ENCODE measurements around the gene DOCK1.
"Not testable (repeated sequence)": the region's sequence is repeated elsewhere in the genome, so short reads cannot be mapped to it uniquely, and the experiment has no call there.

Gene DOCK1

DNA sequence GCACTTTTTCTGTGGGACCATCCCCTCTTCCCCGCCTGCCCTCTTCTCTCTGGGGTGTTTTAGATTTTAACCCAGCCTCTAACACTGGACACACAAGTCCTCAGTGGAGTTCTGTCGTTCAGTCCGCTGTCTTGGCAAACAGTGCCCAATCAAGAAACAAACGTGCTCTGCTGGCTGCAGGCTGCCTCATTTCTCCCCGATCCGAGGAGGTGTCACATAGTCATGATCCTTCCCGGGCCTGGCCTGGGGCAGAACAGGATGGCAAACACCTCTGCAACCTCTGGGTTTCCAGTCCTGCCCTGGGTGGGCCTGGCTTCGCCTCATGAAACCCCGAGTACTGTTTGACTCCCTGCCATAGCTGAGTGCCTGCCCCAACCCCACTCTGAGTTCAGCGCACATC, 402.1 kb downstream of the DOCK1 start:
- no peak for DNase-seq (ENCODE audit: low read depth, low spot score)
- no peak overlapping the region for H3K4me3 ChIP-seq (ENCODE audit: low read depth, low read length)
- in situ Hi-C loops (cut with HindIII; ENCODE audit: low sequenced_read_pairs): no loop called here
- TF ChIP-seq, protein P1, sequence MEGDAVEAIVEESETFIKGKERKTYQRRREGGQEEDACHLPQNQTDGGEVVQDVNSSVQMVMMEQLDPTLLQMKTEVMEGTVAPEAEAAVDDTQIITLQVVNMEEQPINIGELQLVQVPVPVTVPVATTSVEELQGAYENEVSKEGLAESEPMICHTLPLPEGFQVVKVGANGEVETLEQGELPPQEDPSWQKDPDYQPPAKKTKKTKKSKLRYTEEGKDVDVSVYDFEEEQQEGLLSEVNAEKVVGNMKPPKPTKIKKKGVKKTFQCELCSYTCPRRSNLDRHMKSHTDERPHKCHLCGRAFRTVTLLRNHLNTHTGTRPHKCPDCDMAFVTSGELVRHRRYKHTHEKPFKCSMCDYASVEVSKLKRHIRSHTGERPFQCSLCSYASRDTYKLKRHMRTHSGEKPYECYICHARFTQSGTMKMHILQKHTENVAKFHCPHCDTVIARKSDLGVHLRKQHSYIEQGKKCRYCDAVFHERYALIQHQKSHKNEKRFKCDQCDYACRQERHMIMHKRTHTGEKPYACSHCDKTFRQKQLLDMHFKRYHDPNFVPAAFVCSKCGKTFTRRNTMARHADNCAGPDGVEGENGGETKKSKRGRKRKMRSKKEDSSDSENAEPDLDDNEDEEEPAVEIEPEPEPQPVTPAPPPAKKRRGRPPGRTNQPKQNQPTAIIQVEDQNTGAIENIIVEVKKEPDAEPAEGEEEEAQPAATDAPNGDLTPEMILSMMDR (IDR thresholded peaks at IDR 0.05; ENCODE audit: low read depth, low read length): no peak

DNA sequence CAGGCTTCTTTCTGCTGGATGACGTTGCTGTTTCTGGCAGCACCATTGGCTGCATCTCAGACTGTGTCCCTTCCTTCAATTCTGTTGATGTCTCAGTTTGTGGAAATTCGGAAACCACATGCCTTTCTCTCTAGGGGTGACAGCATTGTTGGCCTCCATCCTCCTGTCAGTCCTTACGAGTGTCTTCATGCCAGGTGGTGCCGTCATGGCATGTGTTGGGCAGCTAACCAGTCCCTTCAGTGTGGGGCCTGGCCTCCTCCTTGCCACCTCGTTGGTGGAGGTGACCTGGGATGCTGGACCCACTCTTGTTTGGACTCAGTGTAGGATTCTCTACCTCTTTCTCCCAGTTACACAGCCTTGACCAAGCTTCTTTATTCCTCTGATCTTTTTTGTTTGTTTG, 402.8 kb downstream of the DOCK1 start:
- TF ChIP-seq, protein P1 (IDR thresholded peaks at IDR 0.05; ENCODE audit: low read depth, low read length): no peak
- DNase-seq (ENCODE audit: low read depth, low spot score): no peak
- in situ Hi-C loops (cut with HindIII; ENCODE audit: low sequenced_read_pairs): no loop called here
- no peak overlapping the region for H3K4me3 ChIP-seq (ENCODE audit: low read depth, low read length)

DNA sequence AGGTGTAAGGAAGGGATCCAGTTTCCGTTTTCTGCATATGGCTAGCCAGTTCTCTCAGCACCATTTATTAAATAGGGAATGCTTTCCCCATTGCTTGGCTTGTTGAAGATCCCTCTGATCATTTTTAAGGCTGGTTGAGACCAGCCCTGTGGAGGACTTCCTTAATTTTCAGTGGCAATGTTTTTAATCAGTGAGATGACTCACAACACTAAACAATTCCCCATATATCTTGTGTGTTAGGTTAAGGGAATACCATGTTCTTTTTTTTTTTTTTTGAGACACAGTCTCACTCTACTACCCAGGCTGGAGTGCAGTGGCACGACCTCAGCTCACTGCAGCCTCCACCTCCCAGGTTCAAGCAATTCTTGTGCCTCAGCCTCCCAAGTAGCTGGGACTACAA, 404.4 kb downstream of the DOCK1 start:
- DNase-seq (ENCODE audit: low read depth, low spot score); H3K4me3 ChIP-seq (ENCODE audit: low read depth, low read length); in situ Hi-C loops (cut with HindIII; ENCODE audit: low sequenced_read_pairs): not testable (repeated sequence)

DNA sequence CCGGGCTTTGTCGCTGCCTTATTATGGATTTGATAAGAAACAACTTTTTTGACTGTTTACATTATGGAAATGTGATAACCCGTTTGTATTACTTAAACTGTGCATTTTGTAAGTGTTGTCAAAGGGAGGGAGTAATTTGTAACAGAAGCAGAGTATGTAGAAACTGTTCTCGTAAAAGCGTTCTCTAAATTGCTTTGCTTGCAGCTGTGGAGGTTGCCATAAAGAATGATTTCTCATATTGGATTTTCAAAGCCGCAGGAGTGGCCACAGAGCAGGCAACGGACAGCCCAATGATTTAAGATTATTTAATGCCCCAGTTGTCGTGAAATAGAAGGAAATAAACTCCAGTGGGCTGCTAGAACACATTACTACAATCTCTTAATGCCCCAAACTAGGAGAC, 405.2 kb downstream of the DOCK1 start:
- no peak for DNase-seq (ENCODE audit: low read depth, low spot score)
- TF ChIP-seq, protein P1 (IDR thresholded peaks at IDR 0.05; ENCODE audit: low read depth, low read length): no peak
- in situ Hi-C loops (cut with HindIII; ENCODE audit: low sequenced_read_pairs): no loop called here
- no peak overlapping the region for H3K4me3 ChIP-seq (ENCODE audit: low read depth, low read length)

DNA sequence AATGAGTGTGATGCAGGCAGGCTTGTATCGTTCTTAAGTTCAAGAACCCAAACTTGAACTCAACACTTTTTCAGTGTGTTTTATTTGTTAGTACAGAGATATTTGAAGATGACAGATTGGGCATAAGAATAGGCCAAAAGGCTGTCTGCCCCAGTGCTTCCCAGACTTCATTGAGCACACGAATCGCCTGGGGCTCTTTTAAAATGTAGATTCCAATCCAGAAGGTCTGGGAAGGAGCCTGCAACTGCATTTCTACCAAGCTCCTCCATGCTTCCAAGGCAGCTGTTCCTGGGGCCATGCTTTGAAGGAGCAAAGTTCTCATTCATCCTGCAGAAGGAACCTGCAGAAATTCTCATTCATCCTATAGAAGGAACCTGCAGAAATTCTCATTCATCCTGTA, 405.7 kb downstream of the DOCK1 start:
- no peak overlapping the region for H3K4me3 ChIP-seq (ENCODE audit: low read depth, low read length)
- TF ChIP-seq, protein P1 (IDR thresholded peaks at IDR 0.05; ENCODE audit: low read depth, low read length): no peak
- no peak for DNase-seq (ENCODE audit: low read depth, low spot score)
- in situ Hi-C loops (cut with HindIII; ENCODE audit: low sequenced_read_pairs): no loop called here

DNA sequence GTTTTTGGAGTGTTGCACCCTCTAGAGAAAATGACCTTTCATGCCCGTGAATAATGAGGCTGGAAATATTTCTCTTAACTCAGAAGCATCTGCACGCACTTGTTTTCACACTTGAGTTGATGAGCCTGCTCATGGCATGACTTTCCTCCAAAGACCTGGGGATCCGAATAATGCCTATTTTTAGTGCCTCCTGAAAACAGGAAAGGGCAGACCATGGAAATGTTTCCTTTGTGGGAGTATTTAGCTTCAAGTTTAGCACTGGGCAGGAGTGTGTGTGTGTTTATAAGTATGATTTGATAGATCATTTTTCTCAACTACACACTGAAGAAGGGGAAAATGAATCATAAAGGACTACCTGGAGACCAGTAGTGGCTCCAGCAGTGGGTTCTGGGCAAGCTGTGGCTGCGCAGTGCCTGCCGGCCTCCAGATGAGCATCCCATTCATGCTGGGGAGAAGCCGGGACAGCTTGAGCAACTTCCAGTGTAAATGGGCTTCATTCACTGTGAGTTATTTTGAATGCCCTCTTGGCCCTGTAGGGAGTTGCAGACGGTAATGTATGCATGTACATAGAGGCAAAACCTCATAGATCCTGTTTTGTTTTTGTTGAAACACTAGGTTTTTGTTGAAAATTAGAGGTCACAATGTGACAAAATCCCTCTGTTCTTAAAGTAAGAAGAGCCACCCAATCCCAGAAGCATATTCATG, 408.9 kb downstream of the DOCK1 start:
- in situ Hi-C loops (cut with HindIII; ENCODE audit: low sequenced_read_pairs): no loop called here
- TF ChIP-seq, protein P1 (IDR thresholded peaks at IDR 0.05; ENCODE audit: low read depth, low read length): no peak
- no peak for DNase-seq (ENCODE audit: low read depth, low spot score)
- H3K4me3 ChIP-seq (ENCODE audit: low read depth, low read length): no peak overlapping the region

DNA sequence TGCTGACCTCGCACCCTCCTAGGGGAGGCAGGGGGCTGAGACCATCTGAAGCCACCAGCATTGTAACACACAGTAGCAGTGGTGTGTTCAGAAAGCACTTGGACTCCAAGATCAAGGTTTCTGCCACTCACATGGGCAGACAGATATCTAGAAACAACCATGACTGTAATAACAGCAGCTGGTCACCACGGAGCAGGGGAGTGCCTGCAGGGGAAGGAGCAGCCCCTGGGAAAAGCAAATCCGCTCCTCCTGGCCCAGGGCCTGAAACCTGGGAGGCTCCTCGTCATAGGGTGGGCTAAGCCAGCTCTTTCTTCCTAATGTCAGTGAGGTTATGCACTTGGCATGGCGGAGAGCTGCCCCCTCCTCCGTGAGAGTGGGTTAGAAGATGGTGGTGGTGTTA, 409.6 kb downstream of the DOCK1 start:
- DNase-seq (ENCODE audit: low read depth, low spot score): no peak
- H3K4me3 ChIP-seq (ENCODE audit: low read depth, low read length): no peak overlapping the region
- in situ Hi-C loops (cut with HindIII; ENCODE audit: low sequenced_read_pairs): no loop called here
- TF ChIP-seq, protein P1 (IDR thresholded peaks at IDR 0.05; ENCODE audit: low read depth, low read length): no peak
